ENCODE results near the gene CXorf58. TPM values are rescaled to one million over a fixed set of nuclear protein-coding genes. Genes with fewer than 3 reads are reported as not detected.

The CXorf58 gene
- total and polyA plus RNA-seq, 2 donors (not counting 3 experiments of a cell fraction or from before 2014, with no cell fraction given), result not detected

DNA sequence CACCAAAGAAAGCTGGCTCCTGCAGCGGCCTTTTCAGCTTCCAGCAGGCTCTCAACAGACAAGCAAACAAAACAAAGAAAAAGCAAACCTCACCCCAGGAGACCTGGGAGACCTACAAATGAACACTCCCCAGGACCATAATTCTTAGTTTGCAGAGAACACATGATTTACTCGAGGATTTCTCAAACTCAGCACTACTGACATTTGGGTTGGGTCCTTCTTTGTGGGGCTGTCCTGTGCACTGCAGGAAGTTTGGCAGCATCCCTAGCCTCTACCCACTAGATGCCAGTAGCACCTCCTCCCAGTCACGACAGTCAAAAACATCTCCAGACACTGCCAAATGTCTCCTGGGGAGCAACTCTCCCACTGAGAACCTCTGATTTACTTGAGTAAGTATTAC lies 22.0 kb upstream of the CXorf58 start:
- Histone ChIP-seq H3K27ac (ENCODE audit: insufficient read depth, low read depth, low read length) (no peak overlapping the region), H3K79me2 (ENCODE audit: control insufficient read depth, insufficient read depth, low read length) (no peaks in the 10 kb centered on the region), H3K9ac (replicated peaks; ENCODE audit: extremely low read depth, insufficient read depth, low read length) (no peak overlapping the region), H3K4me1 (ENCODE audit: control insufficient read depth, extremely low read depth, insufficient read depth, low read length) (peaks cover 10% of the 10 kb centered on the region), H4K20me1 (replicated peaks; ENCODE audit: control insufficient read depth, extremely low read depth, insufficient read depth, low read length) (no peaks in the 10 kb centered on the region), H3K36me3 (ENCODE audit: control insufficient read depth in 2 of 2, extremely low read depth in 1 of 2, insufficient read depth in 2 of 2, low read length in 2 of 2) (no peaks in the 10 kb centered on the region), H3K9me3 (replicated peaks; ENCODE audit: control insufficient read depth, insufficient read depth, low read length) (no peaks in the 10 kb centered on the region), H3K27me3 (ENCODE audit: control insufficient read depth in 2 of 2, insufficient read depth in 2 of 2, low read length in 2 of 2) (no peaks in the 10 kb centered on the region), H3K4me2 (ENCODE audit: insufficient read depth, low read length) (no peak overlapping the region), H3K4me3 (replicated peaks in 1 of 3; ENCODE audit: insufficient read depth in 1 of 3, low read depth in 1 of 3, low read length in 3 of 3) (no peak overlapping the region), H2AFZ (ENCODE audit: low read depth, low read length) (no peak overlapping the region), H3K9me1 (replicated peaks; ENCODE audit: control insufficient read depth, extremely low read depth, insufficient read depth, low read length) (no peaks in the 10 kb centered on the region)
- ChIA-PET POLR2A (interaction anchor here (1.2 kb wide), 1 partner anchor 103 kb away, joined by 4 read pairs; the partner anchor contains the start of gene SAT1), CTCF (no interaction called here)
- dilution Hi-C loops (cut with MboI; ENCODE audit: extremely low pct_ligation_motif_present, low sequenced_read_pairs) (no loop called here), intact Hi-C loops (cut with micrococcal nuclease) (no loop called here)
- TF ChIP-seq JUN (IDR thresholded peaks at IDR 0.05; ENCODE audit: borderline replicate concordance, insufficient read depth, insufficient read length, low read depth) (no peak), GATA2 (IDR thresholded peaks at IDR 0.05; ENCODE audit: insufficient read depth, insufficient read length, low read depth, low read length) (no peak), MYC (IDR thresholded peaks at IDR 0.05; ENCODE audit: low read depth, low read length) (no peak), POLR2A (IDR thresholded peaks at IDR 0.05; ENCODE audit: low read depth, low read length) (no peak), FOS (IDR thresholded peaks at IDR 0.05; ENCODE audit: borderline replicate concordance, insufficient read depth, low read length) (no peak), EZH2 (IDR thresholded peaks at IDR 0.05; ENCODE audit: borderline replicate concordance, low read depth, low read length, severe bottlenecking) (no peak), POLR2AphosphoS5 (IDR thresholded peaks at IDR 0.05; ENCODE audit: insufficient read depth, low read depth, low read length) (no peak)
- TF ChIP-seq, protein P1, sequence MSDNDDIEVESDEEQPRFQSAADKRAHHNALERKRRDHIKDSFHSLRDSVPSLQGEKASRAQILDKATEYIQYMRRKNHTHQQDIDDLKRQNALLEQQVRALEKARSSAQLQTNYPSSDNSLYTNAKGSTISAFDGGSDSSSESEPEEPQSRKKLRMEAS (IDR thresholded peaks at IDR 0.05; ENCODE audit: insufficient read depth, insufficient read length), result no peak
- TF ChIP-seq, protein P2, sequence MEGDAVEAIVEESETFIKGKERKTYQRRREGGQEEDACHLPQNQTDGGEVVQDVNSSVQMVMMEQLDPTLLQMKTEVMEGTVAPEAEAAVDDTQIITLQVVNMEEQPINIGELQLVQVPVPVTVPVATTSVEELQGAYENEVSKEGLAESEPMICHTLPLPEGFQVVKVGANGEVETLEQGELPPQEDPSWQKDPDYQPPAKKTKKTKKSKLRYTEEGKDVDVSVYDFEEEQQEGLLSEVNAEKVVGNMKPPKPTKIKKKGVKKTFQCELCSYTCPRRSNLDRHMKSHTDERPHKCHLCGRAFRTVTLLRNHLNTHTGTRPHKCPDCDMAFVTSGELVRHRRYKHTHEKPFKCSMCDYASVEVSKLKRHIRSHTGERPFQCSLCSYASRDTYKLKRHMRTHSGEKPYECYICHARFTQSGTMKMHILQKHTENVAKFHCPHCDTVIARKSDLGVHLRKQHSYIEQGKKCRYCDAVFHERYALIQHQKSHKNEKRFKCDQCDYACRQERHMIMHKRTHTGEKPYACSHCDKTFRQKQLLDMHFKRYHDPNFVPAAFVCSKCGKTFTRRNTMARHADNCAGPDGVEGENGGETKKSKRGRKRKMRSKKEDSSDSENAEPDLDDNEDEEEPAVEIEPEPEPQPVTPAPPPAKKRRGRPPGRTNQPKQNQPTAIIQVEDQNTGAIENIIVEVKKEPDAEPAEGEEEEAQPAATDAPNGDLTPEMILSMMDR (IDR thresholded peaks at IDR 0.05; ENCODE audit: extremely low read depth in 1 of 2, insufficient read depth in 1 of 2, low read depth in 1 of 2, low read length in 2 of 2), result no peak
- DNase-seq (ENCODE audit: low read depth, low spot score) (no peak), FAIRE-seq (no peak)
- BruUV-seq (replicated peaks), result no TSS peak

Data from endothelial cell of umbilical vein (primary cell).